Heart right ventricle (tissue), 16 donors: ENCODE measurements around the gene CUEDC1. TPM values are rescaled to one million over a fixed set of nuclear protein-coding genes. Genes with fewer than 3 reads are reported as not detected.
A peak's percentile ranks its signal among the peaks of the same experiment; 100 is the strongest.

Experiments used
- ATAC-seq, 8 donors: fragments of 200-7000 bp; cut with Tn5 transposase; one replicate each; pipeline ENCODE4 v1.9.1; 2020; ENCODE audit warnings: mild to moderate bottlenecking in 8 of 8, moderate library complexity in 8 of 8, moderate number of reproducible peaks in 1 of 8
- DNase-seq, 2 donors: peaks; one replicate each; pipeline ENCODE4 v3.0.0-alpha.2; 2020
- H3K27ac ChIP-seq, 10 donors: fragments of 200-600 bp; sonication (generic) in 2 of 10; one replicate each; pipeline versions ENCODE4 v1.5.0 to v1.8.0; 2020 to 2022; ENCODE audit warnings: mild to moderate bottlenecking in 3 of 10
- H3K27me3 ChIP-seq, 7 donors: fragments of 200-600 bp; one replicate each; pipeline ENCODE4 v1.8.0; 2021 to 2022; ENCODE audit warnings: mild to moderate bottlenecking in 2 of 7
- H3K36me3 ChIP-seq, 9 donors: fragments of 200-600 bp; sonication (generic) in 1 of 9; one replicate each; pipeline versions ENCODE4 v1.5.0 to v1.8.0; 2020 to 2022; ENCODE audit warnings: mild to moderate bottlenecking in 2 of 9
- H3K4me1 ChIP-seq, 9 donors: fragments of 200-600 bp; sonication (generic) in 1 of 9; one replicate each; pipeline versions ENCODE4 v1.5.0 to v1.8.0; 2020 to 2022; ENCODE audit warnings: mild to moderate bottlenecking in 4 of 9
- H3K4me3 ChIP-seq, 10 donors: fragments of 200-600 bp; sonication (generic) in 2 of 10; one replicate each; pipeline versions ENCODE4 v1.5.0 to v1.8.0; 2020 to 2022; ENCODE audit warnings: mild to moderate bottlenecking in 7 of 10, moderate library complexity in 2 of 10
- H3K9me3 ChIP-seq, 11 donors: fragments of 200-600 bp in 10 of 11; sonication (generic) in 2 of 11; one replicate each; pipeline versions ENCODE4 v1.5.0 to v1.8.0; 2013 to 2022; ENCODE audit warnings: mild to moderate bottlenecking in 2 of 11, control low read depth in 1 of 11, moderate library complexity in 1 of 11
- WGBS, 2 donors: extraction: QIAGEN DNeasy Blood & Tissue Kit; methylation state at CpG; one replicate each; pipeline ENCODE4 v1.1.7; 2013; ENCODE audit warnings: inconsistent platforms in 1 of 2; 5-methylcytosine and 5-hydroxymethylcytosine counted together
- intact Hi-C, 10 donors: fragments of 100-400 bp; cut with DNase I; formaldehyde crosslinking; loops; one replicate each; pipeline versions ENCODE4 v1.11.1 to v1.14.2; 2022
- polyA plus RNA-seq, 2 donors: library from polyadenylated mRNA; stranded (reverse); fragments of 200-250 nt; gene quantifications; one replicate each; pipeline ENCODE4 v1.2.3, GENCODE V29; 2013
- total RNA-seq, 10 donors: library from RNA; stranded (reverse); fragmentation: NEBNext Ultra II Directional in 3 of 10; extraction: Animal tissue kit (Norgen Biotek cat#: 25700) in 3 of 10; gene quantifications; one replicate each; pipeline versions ENCODE4 v1.2.1 to v1.2.4, GENCODE V29; 2021 to 2023
- TF ChIP-seq, protein P1 (sequence below), 9 donors: fragments of 200-600 bp; sonication (generic) in 2 of 9; IDR thresholded peaks; one replicate each; pipeline versions ENCODE4 v1.5.0 to v1.8.0; 2021 to 2022; ENCODE audit warnings: antibody characterized with exemption in 9 of 9, mild to moderate bottlenecking in 5 of 9, moderate library complexity in 1 of 9
- donor health status: Arrhythmogenic right ventricular cardiomyopathy.
- donor health status: ischemic (EF 13 %, LVEDD 7.1; RV severe dilation, severe dysfunction).
- donor health status: healthy with polysubstance abuse.
- donor health status: DM: no; HTN: yes; CAD: no.
- donor health status: DM: no; HTN: no; CAD: no.
- donor health status: ischemic (EF 25% LVEDD 6.9; RV normal size, moderate dysfunction).
- donor health status: ischemic (EF 25% LVEDD 5.7; RV mildly dilated, moderate dysfunction).
- donor health status: healthy.
- donor health status: DM: yes; HTN: yes; CAD: no.
- donor health status: Ischemic cardiomyopathy.
- donor health status: ischemic (EF 35%, LVEDD 5.7; RV mildly dilated, moderate dysfunction).
- donor health status: nonischemic (EF 11% LVEDD 7.7; RV severe dilation, severe dysfunction).
- donor health status: DM: yes; HTN: yes; CAD: no.
- donor health status: PGD.
- donor health status: ischemic (EF 29% LVEDD 5.4; RV normal size, mild dysfunction).
- donor health status: nonischemic (EF 23%, LVEDD 6.1; RV moderate dilation, normal function).

CUEDC1 gene
- total and polyA plus RNA-seq, 12 donors = 26.9 to 65.0 (median 45.4) TPM

DNA sequence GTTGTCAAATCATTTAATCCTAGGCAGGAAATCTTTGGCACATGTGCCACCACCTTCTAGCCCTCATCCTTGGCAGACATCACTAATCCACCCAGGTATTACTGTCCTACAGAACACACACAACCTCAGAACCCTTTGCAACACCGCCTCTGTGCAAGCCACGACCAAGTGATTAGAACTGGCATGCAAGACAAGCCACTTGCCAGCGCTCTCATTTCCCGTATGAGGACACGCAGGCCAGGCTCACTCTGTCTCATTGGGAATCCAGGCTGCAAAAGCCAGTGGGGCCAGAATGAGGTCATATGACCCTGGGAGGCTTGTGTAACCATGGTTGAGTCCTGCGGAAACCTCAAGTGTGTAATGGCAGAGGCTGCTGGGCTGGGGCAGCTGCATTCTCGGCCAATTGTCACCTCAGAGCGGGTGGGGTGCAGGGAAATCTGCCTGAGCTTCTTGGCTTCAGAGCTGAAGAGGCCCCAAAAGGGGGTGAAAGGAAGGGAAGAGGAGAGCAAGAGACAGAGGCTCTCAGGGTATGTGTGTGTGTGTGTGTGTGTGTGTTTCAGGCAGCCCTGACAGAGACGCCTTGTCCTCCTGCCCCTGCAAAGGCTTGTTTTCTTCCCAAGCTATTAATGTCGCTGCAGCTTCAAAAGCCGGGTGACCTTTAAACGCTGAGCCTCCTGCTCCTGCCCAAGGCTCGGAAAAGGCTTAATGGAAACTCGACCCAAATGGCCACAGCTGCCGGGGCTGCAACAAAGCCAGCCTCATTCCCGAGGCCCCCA is 62.2 kb downstream of the CUEDC1 start:
- H3K4me3 ChIP-seq = peak overlapping the region; percentile 4 to 53 (median 42)
- peaks cover 42 to 97% (median 81%) of the 10 kb centered on the region in 9 donors for H3K4me1 ChIP-seq
- ATAC-seq = peak; percentile 82 to 92 (median 86)
- H3K27me3 ChIP-seq = no peaks in the 10 kb centered on the region
- WGBS, 2 donors = 6 to 9% methylated on average over 16 of the region's 16 CpGs
- no peaks in the 10 kb centered on the region for H3K9me3 ChIP-seq
- H3K36me3 ChIP-seq = peaks cover 0 to 5% (median 0%) of the 10 kb centered on the region in 9 donors
- H3K27ac ChIP-seq = peak overlapping the region; percentile 91 to 99 (median 94)
- TF ChIP-seq, protein P1, sequence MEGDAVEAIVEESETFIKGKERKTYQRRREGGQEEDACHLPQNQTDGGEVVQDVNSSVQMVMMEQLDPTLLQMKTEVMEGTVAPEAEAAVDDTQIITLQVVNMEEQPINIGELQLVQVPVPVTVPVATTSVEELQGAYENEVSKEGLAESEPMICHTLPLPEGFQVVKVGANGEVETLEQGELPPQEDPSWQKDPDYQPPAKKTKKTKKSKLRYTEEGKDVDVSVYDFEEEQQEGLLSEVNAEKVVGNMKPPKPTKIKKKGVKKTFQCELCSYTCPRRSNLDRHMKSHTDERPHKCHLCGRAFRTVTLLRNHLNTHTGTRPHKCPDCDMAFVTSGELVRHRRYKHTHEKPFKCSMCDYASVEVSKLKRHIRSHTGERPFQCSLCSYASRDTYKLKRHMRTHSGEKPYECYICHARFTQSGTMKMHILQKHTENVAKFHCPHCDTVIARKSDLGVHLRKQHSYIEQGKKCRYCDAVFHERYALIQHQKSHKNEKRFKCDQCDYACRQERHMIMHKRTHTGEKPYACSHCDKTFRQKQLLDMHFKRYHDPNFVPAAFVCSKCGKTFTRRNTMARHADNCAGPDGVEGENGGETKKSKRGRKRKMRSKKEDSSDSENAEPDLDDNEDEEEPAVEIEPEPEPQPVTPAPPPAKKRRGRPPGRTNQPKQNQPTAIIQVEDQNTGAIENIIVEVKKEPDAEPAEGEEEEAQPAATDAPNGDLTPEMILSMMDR (IDR thresholded peaks at IDR 0.05) = peak in 1 of 9 donors; percentile 14
- DNase-seq = peak; percentile 82 to 94
- intact Hi-C loops = loop anchor here in 9 of 10 donors (1.0 to 10.0 kb wide), 12 partner anchors 18 to 102 kb away; partner anchors contain the start of genes CUEDC1 (in 4 of the 9), VEZF1 (in 4 of the 9) and MRPS23 (in 2 of the 9)

DNA sequence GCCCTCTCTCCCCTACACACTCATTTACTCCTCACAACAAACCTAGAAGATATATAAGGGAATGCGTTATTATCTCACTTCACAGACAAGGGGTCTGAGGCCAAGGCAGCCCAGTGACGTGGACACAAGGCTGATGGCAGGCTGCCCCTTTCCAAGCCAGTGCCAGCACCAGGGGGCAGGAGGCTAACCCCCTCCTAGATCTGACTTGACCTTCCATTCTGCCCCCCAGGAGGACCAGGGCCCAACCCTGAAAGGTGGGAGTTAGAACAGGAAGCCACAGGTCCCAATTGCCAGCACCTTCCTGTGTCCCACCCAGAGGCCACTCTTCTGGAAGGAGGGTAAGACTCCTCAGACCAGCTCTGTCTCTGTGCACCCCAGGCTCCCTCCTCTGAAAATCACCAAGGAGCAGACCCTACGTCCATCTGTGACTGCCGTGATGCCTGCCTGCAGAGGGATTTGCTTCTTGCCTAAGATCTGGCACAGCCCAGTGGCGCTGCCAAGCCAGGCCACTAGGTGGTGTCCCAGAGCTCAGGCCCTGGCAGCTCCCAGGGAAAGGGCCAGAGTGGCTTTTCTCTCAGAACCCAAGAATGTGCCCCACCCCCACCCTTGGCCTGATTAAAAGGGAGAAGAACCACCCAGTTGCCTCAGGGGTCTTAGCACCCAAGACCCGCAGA is 62.9 kb downstream of the CUEDC1 start:
- Histone ChIP-seq H3K4me1 (peaks cover 42 to 91% (median 76%) of the 10 kb centered on the region in 9 donors), H3K4me3 (peak overlapping the region in 5 of 10 donors; percentile 42 to 53 (median 52)), H3K9me3 (no peaks in the 10 kb centered on the region), H3K36me3 (peaks cover 0 to 5% (median 0%) of the 10 kb centered on the region in 9 donors), H3K27ac (peak overlapping the region; percentile 91 to 99 (median 94)), H3K27me3 (no peaks in the 10 kb centered on the region)
- TF ChIP-seq, protein P1 (IDR thresholded peaks at IDR 0.05) = peak; percentile 95 to 99 (median 98)
- DNase-seq (peak; percentile 87 to 90), ATAC-seq (peak; percentile 36 to 79 (median 58))
- 20 to 21% methylated on average over 6 of the region's 6 CpGs for WGBS, 2 donors
- intact Hi-C loops = loop anchor here in 9 of 10 donors (2.0 to 10.0 kb wide), 11 partner anchors 35 to 103 kb away; partner anchors contain the start of genes CUEDC1 (in 4 of the 9), VEZF1 (in 4 of the 9) and MRPS23 (in 2 of the 9)

DNA sequence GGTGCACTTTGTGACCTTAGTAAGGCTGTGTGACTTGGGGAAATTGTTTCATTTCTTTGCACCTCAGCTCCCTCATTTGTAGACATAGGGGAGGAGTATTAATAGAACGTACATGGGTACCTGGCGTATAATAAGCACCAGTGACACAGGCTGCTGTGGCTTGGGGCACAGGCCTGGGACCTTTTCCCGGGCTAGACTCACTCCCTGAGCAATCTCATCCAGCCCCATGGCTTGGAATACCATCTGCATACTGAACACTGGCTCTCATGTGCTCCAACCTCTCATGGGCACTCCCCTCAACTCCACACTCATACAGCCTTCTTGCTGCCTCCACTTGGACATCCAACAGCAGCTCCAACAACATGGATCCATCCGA is 64.4 kb downstream of the CUEDC1 start:
- Histone ChIP-seq H3K27ac (peak overlapping the region; percentile 91 to 99 (median 94)), H3K4me1 (peaks cover 42 to 79% (median 74%) of the 10 kb centered on the region in 9 donors), H3K4me3 (no peak overlapping the region), H3K36me3 (peaks cover 0 to 6% (median 0%) of the 10 kb centered on the region in 9 donors), H3K9me3 (no peaks in the 10 kb centered on the region), H3K27me3 (no peaks in the 10 kb centered on the region)
- peak in 1 of 2 donors; percentile 59 for DNase-seq
- 48 to 55% methylated on average over 4 of the region's 4 CpGs for WGBS, 2 donors
- intact Hi-C loops = loop anchor here in 8 of 10 donors (5.0 to 10.0 kb wide), 6 partner anchors 34 to 96 kb away; partner anchors contain the start of genes CUEDC1 (in 3 of the 8), VEZF1 (in 3 of the 8) and MRPS23 (in 1 of the 8)
- TF ChIP-seq, protein P1 (IDR thresholded peaks at IDR 0.05) = no peak
- peak in 6 of 8 donors; percentile 7 to 63 (median 37) for ATAC-seq
